ENCODE measurements around the gene METAP1. TPM values are rescaled to one million over a fixed set of nuclear protein-coding genes. Genes with fewer than 3 reads are reported as not detected.

METAP1 gene
- total RNA-seq, 1 donor from 2014 or later = 155 TPM

Small RNA genes lying within 50 kb of the gene (microRNA-seq; reads per million reads assigned to microRNA genes)
- gene MIR3684 = 2.7 reads per million, percentile 12 among the genes with 10 or more reads in this experiment

Small RNA genes lying within 50 kb of the gene (small RNA-seq; reads per million reads assigned to genes)
- gene MIR3684 (not detected), gene RNU7-149P (not detected)

Other genes starting within 250 kb of the METAP1 start
- 249 and 340 TPM in 2 replicates for gene EIF4E, start 66.6 kb upstream of the METAP1 start, total RNA-seq (ENCODE audit: low replicate concordance)
- 287 and 473 TPM in 2 replicates for gene ADH5, start 93.1 kb downstream of the METAP1 start, total RNA-seq (ENCODE audit: low replicate concordance)
- not detected in 2 replicates for gene ADH4, start 148.6 kb downstream of the METAP1 start, total RNA-seq (ENCODE audit: low replicate concordance)
- not detected in 2 replicates for gene ADH6, start 223.5 kb downstream of the METAP1 start, total RNA-seq (ENCODE audit: low replicate concordance)